HG03103 (cell line): Measurements from ENCODE around the gene GMCL2.

Source experiments
- ATAC-seq: cut with Tn5 transposase; IDR thresholded peaks from one replicate; pipeline ENCODE4 v1.9.1; 2021; ENCODE audit warnings: low read depth; ENCODE audit not compliant: unreplicated experiment

GMCL2 gene

DNA sequence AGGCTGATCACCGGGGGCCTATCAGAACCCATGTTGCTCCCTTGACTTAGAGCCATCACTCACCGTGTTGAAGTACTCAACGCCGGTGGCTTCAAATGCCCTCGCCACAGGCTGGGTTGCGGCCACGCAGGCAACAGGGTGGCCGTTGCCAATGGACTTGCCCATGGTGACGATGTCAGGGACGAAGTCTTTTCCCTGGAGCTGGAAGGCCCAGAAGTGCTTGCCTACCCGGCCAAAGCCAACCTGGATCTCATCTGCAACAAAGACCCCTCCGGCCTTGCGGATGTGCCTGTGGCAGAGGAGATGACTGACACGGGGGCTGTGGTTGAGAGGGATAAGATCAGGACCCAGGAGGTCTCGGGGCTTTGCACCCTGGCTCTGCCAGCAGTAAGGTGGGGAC lies 35.1 kb upstream of the GMCL2 start:
- no peak for ATAC-seq

GRCh38 chr5:178221853-178222252 lies 34.7 kb upstream of the GMCL2 start:
- no peak for ATAC-seq

GRCh38 chr5:178221282-178221681 lies 34.1 kb upstream of the GMCL2 start:
- no peak for ATAC-seq

DNA sequence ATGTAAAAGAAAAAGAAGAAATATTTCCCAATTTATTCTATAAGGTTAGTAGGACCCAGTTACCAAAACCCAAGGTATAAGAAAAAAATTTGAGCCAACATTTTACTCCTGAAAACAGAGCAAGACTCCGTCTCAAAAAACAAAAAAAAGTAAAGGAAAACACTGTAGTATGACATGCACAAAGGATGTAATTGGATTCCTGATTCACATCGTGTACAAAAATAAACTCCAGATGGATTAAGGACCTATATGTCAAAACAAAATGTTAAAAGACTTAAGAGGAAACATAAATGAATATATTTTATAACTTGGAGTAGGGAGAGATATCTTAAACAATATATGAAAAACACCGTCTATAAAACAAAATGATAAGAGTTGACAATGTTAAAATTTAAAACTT lies 31.7 kb upstream of the GMCL2 start:
- no peak for ATAC-seq

DNA sequence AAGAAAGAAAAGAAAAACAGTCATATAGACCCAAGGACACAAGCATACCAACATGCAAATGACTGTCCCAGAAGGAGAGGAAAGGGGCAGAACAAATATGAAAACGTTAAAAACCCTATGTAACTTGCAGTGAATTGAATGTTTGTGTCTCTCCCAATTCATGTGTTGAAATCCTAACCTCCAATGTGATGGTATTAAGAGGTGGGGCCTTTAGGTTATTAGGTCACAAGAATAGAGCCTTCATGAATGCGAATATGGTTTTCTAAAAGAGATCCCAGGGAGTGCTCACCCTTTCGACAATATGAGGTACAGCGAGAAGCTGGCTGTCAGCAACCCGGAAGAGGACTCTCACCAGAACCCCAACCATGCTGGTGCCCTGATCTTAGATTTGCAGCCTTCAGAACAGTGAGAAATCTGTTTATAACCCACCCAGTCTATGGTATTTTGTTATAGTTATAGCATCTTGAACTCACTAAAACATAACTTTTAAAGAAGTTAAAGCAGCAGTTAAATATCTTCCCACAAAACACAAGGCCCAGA lies 31.1 kb upstream of the GMCL2 start:
- no peak for ATAC-seq

GRCh38 chr5:178216779-178217178 lies 29.6 kb upstream of the GMCL2 start:
- ATAC-seq = no peak

- no peak for ATAC-seq
These were observed 28.9 kb upstream of the GMCL2 start for GRCh38 chr5:178216088-178216534.

GRCh38 chr5:178215280-178216002 lies 28.3 kb upstream of the GMCL2 start:
- ATAC-seq = no peak

DNA sequence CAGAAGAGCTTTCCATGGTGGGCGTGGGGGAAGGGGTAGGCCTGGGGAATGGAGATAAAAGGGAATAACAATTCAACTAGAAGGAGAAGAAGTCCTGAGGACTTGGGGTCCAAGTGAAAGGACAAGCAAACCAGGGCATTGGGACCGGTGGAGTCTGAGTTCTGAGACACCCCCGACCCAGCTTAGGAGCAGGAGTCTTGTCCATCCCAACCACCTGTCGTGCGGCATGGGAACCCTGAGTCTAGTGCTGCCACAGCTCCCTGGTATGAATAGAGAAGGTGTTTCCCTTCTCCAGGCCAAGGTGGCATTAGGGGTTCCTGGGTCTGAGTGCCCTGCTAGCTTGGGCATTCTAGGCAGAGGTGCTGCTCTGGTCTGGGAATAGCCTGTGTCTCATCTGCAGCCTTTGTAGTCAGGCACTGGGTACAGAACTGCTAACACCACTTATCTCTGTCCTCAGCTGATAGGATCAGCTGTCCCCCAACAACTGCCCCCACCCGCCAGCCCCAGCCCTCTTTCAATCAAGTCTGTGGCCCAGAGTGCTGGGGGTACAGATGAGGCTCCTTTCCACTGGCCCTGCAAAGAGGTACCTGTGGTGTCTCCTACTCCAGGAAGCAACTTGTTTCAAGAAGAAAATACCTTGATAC lies 27.1 kb upstream of the GMCL2 start:
- no peak for ATAC-seq

- ATAC-seq = no peak
These were observed 26.6 kb upstream of the GMCL2 start for GRCh38 chr5:178213748-178214151.

DNA sequence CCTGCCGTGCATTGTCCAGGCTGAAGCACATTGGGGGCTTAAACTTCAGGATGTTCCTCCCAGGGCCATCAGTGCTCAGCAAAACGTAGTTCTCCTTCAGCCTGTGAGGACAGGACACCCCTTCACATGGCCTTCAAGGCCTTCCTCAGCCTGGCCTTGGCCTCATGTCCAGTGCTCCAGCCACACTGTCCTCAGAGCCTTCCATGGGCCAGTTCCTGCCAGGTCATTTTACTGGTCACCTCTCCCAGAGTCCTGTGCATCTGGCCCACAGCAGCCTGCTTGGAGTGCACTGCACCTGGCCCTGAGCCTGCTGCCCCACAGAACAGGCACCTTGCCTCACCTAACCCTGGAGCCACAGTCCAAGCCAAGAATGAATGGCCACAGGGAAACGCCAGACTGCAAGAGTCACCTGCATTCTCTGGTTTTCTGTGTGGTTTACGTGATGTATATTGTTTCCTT lies 25.9 kb upstream of the GMCL2 start:
- no peak for ATAC-seq

GRCh38 chr5:178212241-178213002 lies 25.3 kb upstream of the GMCL2 start:
- ATAC-seq = no peak

- ATAC-seq = no peak
These were observed 24.2 kb upstream of the GMCL2 start for GRCh38 chr5:178211095-178212048.

GRCh38 chr5:178210686-178211085 lies 23.5 kb upstream of the GMCL2 start:
- ATAC-seq = no peak

GRCh38 chr5:178210073-178210535 lies 22.9 kb upstream of the GMCL2 start:
- no peak for ATAC-seq

DNA sequence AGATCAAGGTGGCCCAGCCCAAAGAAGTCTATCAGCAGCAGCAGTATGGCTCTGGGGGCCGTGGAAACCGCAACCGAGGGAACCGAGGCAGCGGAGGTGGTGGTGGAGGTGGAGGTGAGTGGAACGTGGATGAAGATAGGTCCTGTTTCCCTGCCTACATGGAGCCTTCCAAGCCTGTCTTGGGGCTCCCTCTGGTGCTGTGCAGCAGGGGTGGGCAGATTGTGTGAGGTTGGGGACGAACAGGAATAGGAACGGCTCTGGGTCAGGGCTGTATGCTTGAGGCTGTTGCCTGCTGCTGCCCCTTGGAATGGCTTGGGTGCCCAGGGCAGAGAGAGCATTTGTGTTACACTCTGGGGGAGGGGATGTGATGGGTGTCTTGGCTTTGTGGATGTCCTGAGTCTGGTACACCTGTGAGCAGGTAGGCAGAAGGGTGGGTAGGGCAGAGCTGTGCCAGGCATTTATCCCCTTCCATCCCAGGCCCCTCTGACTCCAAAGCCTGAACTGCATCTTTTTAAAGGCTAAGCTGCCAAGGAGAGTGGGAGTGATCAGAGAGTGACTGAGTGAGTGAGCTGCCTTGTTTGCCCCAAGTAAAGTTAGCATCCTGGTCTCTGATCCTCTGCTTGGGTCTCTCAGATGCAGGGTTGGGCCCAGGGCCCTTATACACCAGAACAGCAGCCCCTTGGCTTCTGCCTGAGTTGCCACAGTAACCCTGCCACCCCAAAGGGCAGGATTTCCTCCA lies 22.3 kb upstream of the GMCL2 start:
- no peak for ATAC-seq

DNA sequence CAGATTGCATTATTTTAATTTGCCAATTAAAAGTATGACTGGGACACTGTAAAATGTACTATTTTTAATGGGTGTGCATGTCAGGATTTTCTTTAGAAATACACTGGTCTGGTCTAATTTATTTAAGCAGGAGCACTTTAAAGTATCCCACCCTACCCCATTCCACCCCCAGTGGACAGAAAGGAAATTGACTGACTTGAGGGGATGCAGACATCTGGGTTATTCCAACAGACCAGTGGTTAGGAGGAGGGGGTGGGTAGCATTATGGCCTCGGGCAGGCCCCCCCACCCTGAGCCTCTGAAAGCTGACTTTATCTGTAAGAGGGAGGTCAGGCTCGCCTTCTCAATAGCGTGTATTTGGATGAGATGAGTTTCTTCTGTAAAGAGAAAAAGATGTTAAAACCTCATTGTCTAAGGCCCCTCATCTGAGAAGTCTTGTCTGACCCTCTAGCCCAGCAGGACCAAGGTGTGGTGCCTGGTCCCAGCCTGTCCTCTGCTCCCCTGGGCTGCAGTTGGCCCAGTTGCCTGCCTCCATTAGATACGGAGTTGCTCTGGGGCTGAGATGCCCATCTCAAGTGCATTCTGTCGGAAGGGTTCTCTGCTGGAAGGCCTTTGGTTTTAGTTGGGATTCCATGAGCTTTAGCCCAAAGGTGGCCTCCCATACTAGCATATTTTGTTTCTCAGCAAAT lies 21.5 kb upstream of the GMCL2 start:
- ATAC-seq = no peak

GRCh38 chr5:178207917-178208280 lies 20.7 kb upstream of the GMCL2 start:
- no peak for ATAC-seq
